Measurements from ENCODE around the gene RBM11.
A peak's percentile ranks its signal among the peaks of the same experiment; 100 is the strongest.

Gene RBM11

GRCh38 chr21:14235101-14235500 lies 19.1 kb downstream of the RBM11 start:
- DNase-seq, result no peak
- H3K4me3 ChIP-seq (ENCODE audit: control insufficient read depth in 1 of 7, extremely low read depth in 1 of 7, insufficient read depth in 4 of 7, low read depth in 2 of 7, low read length in 6 of 7), result no peak overlapping the region
- POLR2A ChIA-PET, result no interaction called here
- H3K4me1 ChIP-seq (ENCODE audit: control extremely low read depth in 1 of 4, control insufficient read depth in 4 of 4, insufficient read depth in 4 of 4, low read length in 3 of 4), result peaks cover 0 to 6% (median 0%) of the 10 kb centered on the region in 4 experiments
- peaks cover 0 to 5% (median under 1%) of the 10 kb centered on the region in 5 experiments for H3K9me3 ChIP-seq (ENCODE audit: control extremely low read depth in 1 of 5, control insufficient read depth in 4 of 5, insufficient read depth in 2 of 5, low read depth in 1 of 5, low read length in 4 of 5)
- no peak overlapping the region for H3K27ac ChIP-seq (ENCODE audit: insufficient read depth in 1 of 2, low read depth in 1 of 2, low read length in 2 of 2, poor library complexity in 1 of 2, severe bottlenecking in 2 of 2)
- no peaks in the 10 kb centered on the region for H3K36me3 ChIP-seq (ENCODE audit: control insufficient read depth in 4 of 4, insufficient read depth in 4 of 4, low read length in 3 of 4)
- CTCF ChIA-PET, result no interaction called here
- no peaks in the 10 kb centered on the region for H3K27me3 ChIP-seq (replicated peaks in 2 of 5; ENCODE audit: control insufficient read depth in 4 of 5, insufficient read depth in 5 of 5, low read length in 4 of 5)
- WGBS (ENCODE audit: insufficient coverage), result 98% methylated on average over 4 of the region's 5 CpGs

GRCh38 chr21:14236180-14236579 lies 20.2 kb downstream of the RBM11 start:
- DNase-seq, result no peak
- ChIA-PET CTCF (no interaction called here), POLR2A (no interaction called here)
- peaks cover 0 to 11% (median 0%) of the 10 kb centered on the region in 4 experiments for H3K4me1 ChIP-seq (ENCODE audit: control extremely low read depth in 1 of 4, control insufficient read depth in 4 of 4, insufficient read depth in 4 of 4, low read length in 3 of 4)
- no peaks in the 10 kb centered on the region for H3K9me3 ChIP-seq (ENCODE audit: control extremely low read depth in 1 of 5, control insufficient read depth in 4 of 5, insufficient read depth in 2 of 5, low read depth in 1 of 5, low read length in 4 of 5)
- 9% methylated on average over 1 of the region's 3 CpGs for WGBS (ENCODE audit: insufficient coverage)
- H3K27me3 ChIP-seq (replicated peaks in 2 of 5; ENCODE audit: control insufficient read depth in 4 of 5, insufficient read depth in 5 of 5, low read length in 4 of 5), result no peaks in the 10 kb centered on the region
- H3K27ac ChIP-seq (ENCODE audit: insufficient read depth in 1 of 2, low read depth in 1 of 2, low read length in 2 of 2, poor library complexity in 1 of 2, severe bottlenecking in 2 of 2), result no peak overlapping the region
- no peak overlapping the region for H3K4me3 ChIP-seq (ENCODE audit: control insufficient read depth in 1 of 7, extremely low read depth in 1 of 7, insufficient read depth in 4 of 7, low read depth in 2 of 7, low read length in 6 of 7)
- H3K36me3 ChIP-seq (ENCODE audit: control insufficient read depth in 4 of 4, insufficient read depth in 4 of 4, low read length in 3 of 4), result no peaks in the 10 kb centered on the region

- Histone ChIP-seq H3K4me1 (ENCODE audit: control extremely low read depth in 1 of 4, control insufficient read depth in 4 of 4, insufficient read depth in 4 of 4, low read length in 3 of 4) (peaks cover 0 to 23% (median 0%) of the 10 kb centered on the region in 4 experiments), H3K36me3 (ENCODE audit: control insufficient read depth in 4 of 4, insufficient read depth in 4 of 4, low read length in 3 of 4) (no peaks in the 10 kb centered on the region), H3K27me3 (replicated peaks in 2 of 5; ENCODE audit: control insufficient read depth in 4 of 5, insufficient read depth in 5 of 5, low read length in 4 of 5) (no peaks in the 10 kb centered on the region), H3K9me3 (ENCODE audit: control extremely low read depth in 1 of 5, control insufficient read depth in 4 of 5, insufficient read depth in 2 of 5, low read depth in 1 of 5, low read length in 4 of 5) (no peaks in the 10 kb centered on the region), H3K4me3 (ENCODE audit: control insufficient read depth in 1 of 7, extremely low read depth in 1 of 7, insufficient read depth in 4 of 7, low read depth in 2 of 7, low read length in 6 of 7) (no peak overlapping the region), H3K27ac (ENCODE audit: insufficient read depth in 1 of 2, low read depth in 1 of 2, low read length in 2 of 2, poor library complexity in 1 of 2, severe bottlenecking in 2 of 2) (no peak overlapping the region)
- WGBS (ENCODE audit: insufficient coverage), result no CpG with 5 or more reads among the region's 2 CpGs
- DNase-seq, result peak in 2 of 3 donors; percentile 18 to 30
- CTCF ChIA-PET, result interaction anchor here (0.7 to 1.2 kb wide), 2 partner anchors 11 to 14 kb away, joined by 3 to 5 read pairs; no protein-coding TSS in a partner anchor
- POLR2A ChIA-PET, result interaction anchor here (0.7 kb wide), 1 partner anchor 270 kb away, joined by 3 read pairs; no protein-coding TSS in a partner anchor
Observed at GRCh38 chr21:14239281-14239680, 23.3 kb downstream of the RBM11 start.

- peak in 2 of 3 donors; percentile 55 to 70 for DNase-seq
- no peak overlapping the region for H3K4me3 ChIP-seq (ENCODE audit: control insufficient read depth in 1 of 7, extremely low read depth in 1 of 7, insufficient read depth in 4 of 7, low read depth in 2 of 7, low read length in 6 of 7)
- CTCF ChIA-PET, result interaction anchor here (1.1 to 2.4 kb wide), 2 partner anchors 8 to 19 kb away, joined by 3 to 8 read pairs; no protein-coding TSS in a partner anchor
- H3K27ac ChIP-seq (ENCODE audit: insufficient read depth in 1 of 2, low read depth in 1 of 2, low read length in 2 of 2, poor library complexity in 1 of 2, severe bottlenecking in 2 of 2), result no peak overlapping the region
- H3K27me3 ChIP-seq (replicated peaks in 2 of 5; ENCODE audit: control insufficient read depth in 4 of 5, insufficient read depth in 5 of 5, low read length in 4 of 5), result no peaks in the 10 kb centered on the region
- POLR2A ChIA-PET, result no interaction called here
- WGBS (ENCODE audit: insufficient coverage), result 40% methylated on average over 2 of the region's 2 CpGs
- H3K36me3 ChIP-seq (ENCODE audit: control insufficient read depth in 4 of 4, insufficient read depth in 4 of 4, low read length in 3 of 4), result no peaks in the 10 kb centered on the region
- no peaks in the 10 kb centered on the region for H3K9me3 ChIP-seq (ENCODE audit: control extremely low read depth in 1 of 5, control insufficient read depth in 4 of 5, insufficient read depth in 2 of 5, low read depth in 1 of 5, low read length in 4 of 5)
- peaks cover 0 to 41% (median 5%) of the 10 kb centered on the region in 4 experiments for H3K4me1 ChIP-seq (ENCODE audit: control extremely low read depth in 1 of 4, control insufficient read depth in 4 of 4, insufficient read depth in 4 of 4, low read length in 3 of 4)
Observed at GRCh38 chr21:14241297-14241696, 25.3 kb downstream of the RBM11 start.

- Histone ChIP-seq H3K36me3 (ENCODE audit: control insufficient read depth in 4 of 4, insufficient read depth in 4 of 4, low read length in 3 of 4) (no peaks in the 10 kb centered on the region), H3K27ac (ENCODE audit: insufficient read depth in 1 of 2, low read depth in 1 of 2, low read length in 2 of 2, poor library complexity in 1 of 2, severe bottlenecking in 2 of 2) (no peak overlapping the region), H3K4me1 (ENCODE audit: control extremely low read depth in 1 of 4, control insufficient read depth in 4 of 4, insufficient read depth in 4 of 4, low read length in 3 of 4) (peaks cover 0 to 46% (median 5%) of the 10 kb centered on the region in 4 experiments), H3K27me3 (replicated peaks in 2 of 5; ENCODE audit: control insufficient read depth in 4 of 5, insufficient read depth in 5 of 5, low read length in 4 of 5) (no peaks in the 10 kb centered on the region), H3K4me3 (ENCODE audit: control insufficient read depth in 1 of 7, extremely low read depth in 1 of 7, insufficient read depth in 4 of 7, low read depth in 2 of 7, low read length in 6 of 7) (no peak overlapping the region), H3K9me3 (ENCODE audit: control extremely low read depth in 1 of 5, control insufficient read depth in 4 of 5, insufficient read depth in 2 of 5, low read depth in 1 of 5, low read length in 4 of 5) (no peaks in the 10 kb centered on the region)
- ChIA-PET CTCF (interaction anchor here (2.4 kb wide), 1 partner anchor 17 kb away, joined by 8 read pairs; no protein-coding TSS in a partner anchor), POLR2A (no interaction called here)
- WGBS (ENCODE audit: insufficient coverage), result 50% methylated on average over 1 of the region's 1 CpG
- DNase-seq, result no peak
Observed at GRCh38 chr21:14243461-14243860, 27.5 kb downstream of the RBM11 start.

- 42% methylated on average over 2 of the region's 2 CpGs for WGBS (ENCODE audit: insufficient coverage)
- Histone ChIP-seq H3K4me3 (ENCODE audit: control insufficient read depth in 1 of 7, extremely low read depth in 1 of 7, insufficient read depth in 4 of 7, low read depth in 2 of 7, low read length in 6 of 7) (no peak overlapping the region), H3K4me1 (ENCODE audit: control extremely low read depth in 1 of 4, control insufficient read depth in 4 of 4, insufficient read depth in 4 of 4, low read length in 3 of 4) (peaks cover 0 to 46% (median 5%) of the 10 kb centered on the region in 4 experiments), H3K27ac (ENCODE audit: insufficient read depth in 1 of 2, low read depth in 1 of 2, low read length in 2 of 2, poor library complexity in 1 of 2, severe bottlenecking in 2 of 2) (no peak overlapping the region), H3K27me3 (replicated peaks in 2 of 5; ENCODE audit: control insufficient read depth in 4 of 5, insufficient read depth in 5 of 5, low read length in 4 of 5) (no peaks in the 10 kb centered on the region), H3K36me3 (ENCODE audit: control insufficient read depth in 4 of 4, insufficient read depth in 4 of 4, low read length in 3 of 4) (no peaks in the 10 kb centered on the region), H3K9me3 (ENCODE audit: control extremely low read depth in 1 of 5, control insufficient read depth in 4 of 5, insufficient read depth in 2 of 5, low read depth in 1 of 5, low read length in 4 of 5) (no peaks in the 10 kb centered on the region)
- no peak for DNase-seq
- ChIA-PET POLR2A (no interaction called here), CTCF (no interaction called here)
Observed at GRCh38 chr21:14243874-14244273, 27.9 kb downstream of the RBM11 start.

GRCh38 chr21:14244911-14245310 lies 29.0 kb downstream of the RBM11 start:
- POLR2A ChIA-PET, result no interaction called here
- Histone ChIP-seq H3K4me1 (ENCODE audit: control extremely low read depth in 1 of 4, control insufficient read depth in 4 of 4, insufficient read depth in 4 of 4, low read length in 3 of 4) (peaks cover 0 to 40% (median 5%) of the 10 kb centered on the region in 4 experiments), H3K9me3 (ENCODE audit: control extremely low read depth in 1 of 5, control insufficient read depth in 4 of 5, insufficient read depth in 2 of 5, low read depth in 1 of 5, low read length in 4 of 5) (no peaks in the 10 kb centered on the region), H3K27ac (ENCODE audit: insufficient read depth in 1 of 2, low read depth in 1 of 2, low read length in 2 of 2, poor library complexity in 1 of 2, severe bottlenecking in 2 of 2) (no peak overlapping the region), H3K27me3 (replicated peaks in 2 of 5; ENCODE audit: control insufficient read depth in 4 of 5, insufficient read depth in 5 of 5, low read length in 4 of 5) (no peaks in the 10 kb centered on the region), H3K36me3 (ENCODE audit: control insufficient read depth in 4 of 4, insufficient read depth in 4 of 4, low read length in 3 of 4) (no peaks in the 10 kb centered on the region), H3K4me3 (ENCODE audit: control insufficient read depth in 1 of 7, extremely low read depth in 1 of 7, insufficient read depth in 4 of 7, low read depth in 2 of 7, low read length in 6 of 7) (no peak overlapping the region)
- DNase-seq, result peak in 2 of 3 donors; percentile 13 to 28
- CTCF ChIA-PET, result interaction anchor here (1.3 kb wide), 1 partner anchor 13 kb away, joined by 7 read pairs; no protein-coding TSS in a partner anchor

Measured in common myeloid progenitor, CD34-positive (primary cell).